GM18873 (cell line): ENCODE measurements around the gene NPAS4.
A peak's percentile ranks its signal among the peaks of the same experiment; 100 is the strongest.
"Not testable (repeated sequence)": the region's sequence is repeated elsewhere in the genome, so short reads cannot be mapped to it uniquely, and the experiment has no call there.

Experiments
- ATAC-seq: cut with Tn5 transposase; IDR thresholded peaks from one replicate; pipeline ENCODE4 v1.9.1; 2021; ENCODE audit warnings: mild to moderate bottlenecking, moderate library complexity, moderate number of reproducible peaks; ENCODE audit not compliant: unreplicated experiment, low FRiP score

NPAS4 gene

DNA sequence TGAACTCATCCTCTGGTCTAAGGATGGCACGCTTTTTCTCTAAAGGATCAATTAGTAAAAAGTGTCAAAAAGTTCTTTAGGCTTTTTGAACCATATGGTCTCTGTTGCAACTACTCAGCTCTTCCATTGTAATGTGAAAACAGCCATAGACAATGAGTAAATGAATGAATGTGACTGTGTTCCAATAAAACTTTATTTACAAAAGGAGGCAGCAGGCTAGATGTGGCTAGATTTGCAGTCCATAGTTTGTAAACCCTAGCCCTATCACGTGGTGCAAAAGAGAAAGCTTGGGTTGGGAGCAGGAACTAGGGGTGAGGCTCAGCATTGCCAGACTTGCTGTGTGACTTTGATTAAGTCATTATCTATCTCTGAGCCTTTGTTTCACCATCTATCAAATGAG lies 5.4 kb upstream of the NPAS4 start:
- no peak for ATAC-seq

DNA sequence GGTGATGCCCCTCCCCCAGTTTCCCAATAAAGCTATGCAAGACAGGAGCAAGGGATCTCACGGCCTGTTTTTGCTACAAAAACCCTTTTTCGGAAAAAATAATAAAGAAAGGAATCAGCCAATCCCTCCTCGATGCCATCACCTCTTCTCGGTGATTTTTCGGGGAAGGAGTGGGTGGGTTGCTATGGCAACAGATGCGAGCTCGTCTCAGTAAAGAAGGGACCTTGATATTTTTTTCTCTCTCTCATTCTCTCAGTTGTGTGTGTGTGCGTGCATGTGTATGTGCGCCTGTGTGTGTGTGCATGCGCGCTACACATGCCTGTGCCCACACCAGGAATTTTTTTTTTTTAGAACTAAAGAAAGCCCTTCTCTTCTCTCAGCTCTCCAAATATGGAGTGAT lies 3.8 kb upstream of the NPAS4 start:
- no peak for ATAC-seq

DNA sequence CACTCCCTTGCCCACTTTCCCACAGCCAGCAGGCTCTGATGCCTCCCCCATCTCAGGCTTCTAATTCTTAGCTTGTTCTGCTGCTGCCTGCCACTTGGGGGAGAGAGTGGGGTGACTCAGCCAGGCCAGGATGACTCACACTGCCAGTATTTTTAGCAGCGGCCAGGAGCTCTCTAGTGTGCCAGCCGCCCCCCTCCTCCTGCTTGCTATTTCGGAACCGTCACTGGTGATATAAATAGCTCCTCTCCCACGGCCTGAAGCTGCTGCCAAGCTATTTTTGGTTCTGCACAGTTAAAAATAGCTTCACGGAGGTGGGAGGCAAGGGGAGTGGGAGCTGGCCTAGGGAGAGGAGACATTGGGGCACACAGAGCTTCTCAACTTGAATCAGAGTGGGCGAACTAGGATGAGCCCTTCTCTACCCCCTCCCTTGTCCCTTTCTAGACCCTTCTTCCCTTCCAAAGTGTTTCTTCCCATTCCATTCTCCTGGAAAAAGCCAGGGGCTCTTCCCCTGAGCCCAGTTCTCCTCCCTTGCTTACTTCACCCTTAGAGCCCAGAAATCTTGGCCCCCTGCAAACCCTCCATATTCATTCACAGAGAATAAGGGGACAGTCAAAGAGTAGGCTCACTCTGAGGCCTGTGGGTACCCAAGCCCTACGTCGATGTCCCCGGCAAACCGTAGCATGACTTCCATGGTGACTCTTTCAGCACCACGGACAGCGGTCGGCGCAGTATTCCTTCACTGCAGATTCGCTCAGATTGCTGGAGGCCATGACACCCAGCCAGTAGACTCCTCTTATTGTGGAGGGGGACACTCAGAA lies 2.5 kb upstream of the NPAS4 start:
- no peak for ATAC-seq

DNA sequence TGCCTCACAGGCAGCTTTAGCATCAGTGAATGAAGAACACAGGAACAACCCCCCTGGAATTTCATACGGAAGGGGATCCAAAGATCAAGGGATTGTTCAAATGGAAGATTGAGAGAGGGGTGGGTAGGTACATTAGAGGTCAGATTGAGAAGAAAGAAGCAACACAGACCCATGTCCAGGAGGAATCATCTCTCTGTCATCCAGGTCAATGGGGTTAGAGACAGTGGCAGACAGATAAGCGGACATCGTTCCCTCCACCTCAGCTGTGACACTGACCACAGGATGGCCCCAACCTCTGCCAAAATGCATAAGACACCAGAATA lies 1.9 kb upstream of the NPAS4 start:
- ATAC-seq = no peak

DNA sequence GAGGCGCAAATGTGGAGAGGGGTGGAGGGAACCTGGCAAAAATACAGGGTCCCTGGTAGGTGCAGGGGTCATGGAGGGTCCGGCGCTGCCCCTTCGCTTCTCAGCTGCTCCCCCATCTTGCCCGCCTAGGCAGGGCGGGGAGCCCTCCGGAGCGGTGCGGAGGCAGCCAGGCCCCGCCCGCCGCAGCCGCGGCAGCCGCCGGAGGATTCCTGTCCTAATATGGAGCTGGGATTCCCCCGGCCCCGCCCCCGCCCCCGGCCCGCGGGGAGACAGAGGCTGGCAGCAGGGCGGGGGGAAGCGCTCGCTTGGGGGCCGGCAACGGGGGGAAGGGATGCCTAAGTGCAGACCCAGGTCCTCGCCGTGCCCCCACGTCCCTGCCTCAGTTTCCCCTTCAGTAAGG lies 1.0 kb upstream of the NPAS4 start:
- ATAC-seq = no peak

DNA sequence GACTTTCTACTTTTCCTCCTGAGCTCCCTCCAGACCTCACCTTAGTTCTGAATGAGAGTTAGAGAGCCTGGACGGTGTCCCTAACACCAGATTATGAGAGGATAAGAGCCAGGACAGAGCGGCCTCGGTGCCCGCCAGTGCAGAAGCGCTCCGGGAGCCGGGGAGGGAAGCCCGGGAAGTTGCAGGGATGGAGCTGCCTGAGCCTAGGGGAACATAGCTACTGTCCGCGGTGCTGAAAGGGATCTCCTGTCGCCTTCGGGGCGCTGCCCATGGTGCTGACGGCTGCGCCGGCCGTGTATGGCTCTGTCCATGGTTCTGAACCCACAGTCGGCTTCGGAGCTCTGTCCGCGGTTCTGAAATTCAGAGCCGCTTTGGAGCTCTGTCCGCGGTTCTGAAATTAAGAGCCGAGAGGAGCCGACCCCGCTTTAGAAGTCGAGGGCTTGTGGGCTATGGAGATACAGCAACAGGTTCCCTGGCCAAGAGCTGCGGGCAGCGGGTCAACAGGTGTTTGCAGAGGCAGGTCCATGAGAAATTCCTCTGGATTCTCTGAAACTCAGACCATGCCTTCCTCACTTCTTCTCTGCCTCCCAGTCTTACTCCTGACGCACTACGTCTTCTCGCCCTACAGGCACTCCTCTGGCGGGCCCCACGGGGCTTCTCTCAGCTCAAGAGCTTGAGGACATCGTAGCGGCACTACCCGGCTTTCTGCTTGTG lies 814 bp downstream of the NPAS4 start:
- ATAC-seq = no peak

- ATAC-seq = no peak
These were observed 5.5 kb downstream of the NPAS4 start for GRCh38 chr11:66426314-66426713.

GRCh38 chr11:66428933-66429332 lies 8.1 kb downstream of the NPAS4 start:
- ATAC-seq = no peak

GRCh38 chr11:66429983-66430602 lies 9.3 kb downstream of the NPAS4 start:
- ATAC-seq = no peak

DNA sequence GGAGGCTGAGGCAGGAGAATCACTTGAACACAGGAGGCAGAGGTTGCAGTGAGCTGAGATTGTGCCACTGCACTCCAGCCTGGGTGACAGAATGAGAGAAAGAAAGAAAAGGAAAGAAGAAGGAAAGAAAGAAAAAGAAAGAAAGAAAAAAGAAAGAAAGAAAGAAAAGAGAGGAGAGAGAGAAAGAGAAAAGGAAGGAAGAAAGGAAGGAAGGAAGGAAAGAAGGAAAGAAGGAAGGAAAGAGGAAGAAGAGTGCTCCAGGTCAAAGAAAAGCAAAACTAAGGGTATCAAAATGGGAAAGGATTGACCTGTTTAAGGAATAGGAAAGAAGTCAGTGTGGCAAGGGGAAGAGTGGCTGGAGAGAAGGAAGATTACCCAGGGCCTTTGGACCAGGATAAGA lies 10.5 kb downstream of the NPAS4 start:
- ATAC-seq = not testable (repeated sequence)

DNA sequence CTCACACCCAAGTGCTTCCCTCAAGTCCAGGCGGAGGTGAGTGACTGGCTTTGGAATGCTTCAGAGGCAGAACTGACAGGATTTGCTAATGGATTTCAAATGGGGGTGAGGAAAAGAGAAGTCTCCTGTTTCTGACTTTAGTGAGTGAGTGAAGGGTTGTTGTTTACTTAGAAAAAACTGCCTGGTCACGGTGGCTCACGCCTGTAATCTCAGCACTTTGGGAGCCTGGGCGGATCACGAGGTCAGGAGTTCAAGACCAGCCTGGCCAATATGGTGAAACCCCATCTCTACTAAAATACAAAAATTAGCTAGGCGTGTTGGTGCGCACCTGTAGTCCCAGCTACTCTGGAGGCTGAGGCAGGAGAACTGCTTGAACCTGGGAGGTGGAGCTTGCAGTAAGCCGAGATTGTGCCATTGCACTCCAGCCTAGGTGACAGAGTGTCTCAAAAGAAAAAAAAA lies 11.1 kb downstream of the NPAS4 start:
- not testable (repeated sequence) for ATAC-seq

GRCh38 chr11:66432597-66432996 lies 11.8 kb downstream of the NPAS4 start:
- ATAC-seq = no peak

DNA sequence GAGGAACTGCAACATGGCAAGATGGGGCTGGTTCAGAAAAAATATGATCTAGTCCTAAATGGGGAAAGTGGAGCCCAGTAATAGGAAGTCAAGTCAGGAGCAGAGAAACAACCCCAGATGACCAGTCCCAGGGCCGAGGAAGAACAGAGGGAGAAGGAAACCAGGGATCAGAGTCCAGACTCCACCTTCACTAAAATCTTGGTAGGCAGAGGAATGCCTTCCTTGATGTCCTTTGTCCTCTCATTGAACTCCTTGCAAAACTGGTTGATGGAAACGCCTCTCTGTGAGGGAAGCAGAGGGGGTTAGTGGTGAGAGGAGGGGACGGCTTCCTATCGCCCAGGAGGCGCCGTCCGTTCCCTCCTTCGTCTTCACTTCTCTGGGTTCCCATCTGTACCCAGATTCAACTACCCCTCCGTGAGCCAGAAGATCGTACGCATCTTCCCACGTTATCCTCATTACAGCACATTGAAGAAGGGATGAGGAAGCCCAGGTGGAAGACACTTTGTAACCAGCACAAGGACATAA lies 17.2 kb downstream of the NPAS4 start:
- no peak for ATAC-seq

- peak; percentile 95 for ATAC-seq
These were observed 17.9 kb downstream of the NPAS4 start, which contains the start of gene MRPL11 for GRCh38 chr11:66438504-66439466. Gene MRPL11, minus strand, starts transcription at chr11:66438848. Its CDS starts 94 bp downstream, at chr11:66438754.

DNA sequence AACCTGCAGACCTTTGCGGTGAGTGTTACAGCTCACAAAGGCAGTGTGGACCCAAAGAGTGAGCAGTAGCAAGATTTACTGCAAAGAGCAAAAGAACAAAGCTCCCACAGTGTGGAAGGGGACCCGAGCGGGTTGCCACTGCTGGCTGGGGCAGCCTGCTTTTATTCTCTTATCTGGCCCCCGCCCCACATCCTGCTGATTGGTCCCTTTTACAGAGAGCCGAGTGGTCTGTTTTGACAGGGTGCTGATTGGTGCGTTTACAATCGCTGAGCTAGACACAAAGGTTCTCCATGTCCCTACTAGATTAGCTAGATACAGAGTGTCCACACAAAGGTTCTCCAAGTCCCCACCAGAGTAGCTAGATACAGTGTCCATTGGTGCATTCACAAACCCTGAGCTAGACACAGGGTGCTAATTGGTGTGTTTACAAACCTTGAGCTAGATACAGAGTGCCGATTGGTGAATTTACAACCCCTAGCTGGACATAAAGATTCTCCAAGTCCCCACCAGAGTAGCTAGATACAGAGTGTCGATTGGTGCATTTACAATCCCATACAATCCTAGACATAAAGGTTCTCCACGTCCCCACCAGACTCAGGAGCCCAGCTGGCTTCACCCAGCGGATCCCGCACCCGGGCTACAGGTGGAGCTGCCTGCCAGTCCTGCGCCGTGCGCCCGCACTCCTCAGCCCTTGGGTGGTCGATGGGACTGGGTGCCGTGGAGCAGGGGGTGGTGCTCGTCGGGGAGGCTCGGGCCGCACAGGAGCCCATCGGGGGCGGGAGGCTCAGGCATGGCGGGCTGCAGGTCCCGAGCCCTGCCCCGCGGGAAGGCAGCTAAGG lies 19.5 kb downstream of the NPAS4 start:
- not testable (repeated sequence) for ATAC-seq

DNA sequence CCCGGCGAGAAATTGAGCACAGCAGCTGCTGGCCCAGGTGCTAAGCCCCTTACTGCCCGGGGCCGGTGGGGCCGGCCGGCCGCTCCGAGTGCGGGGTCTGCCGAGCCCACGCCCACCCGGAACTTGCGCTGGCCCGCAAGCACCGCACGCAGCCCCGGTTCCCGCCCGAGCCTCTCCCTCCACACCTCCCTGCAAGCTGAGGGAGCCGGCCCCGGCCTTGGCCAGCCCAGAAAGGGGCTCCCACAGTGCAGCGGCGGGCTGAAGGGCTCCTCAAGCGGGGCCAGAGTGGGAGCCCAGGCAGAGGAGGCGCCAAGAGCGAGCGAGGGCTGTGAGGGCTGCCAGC lies 20.1 kb downstream of the NPAS4 start:
- ATAC-seq = not testable (repeated sequence)

DNA sequence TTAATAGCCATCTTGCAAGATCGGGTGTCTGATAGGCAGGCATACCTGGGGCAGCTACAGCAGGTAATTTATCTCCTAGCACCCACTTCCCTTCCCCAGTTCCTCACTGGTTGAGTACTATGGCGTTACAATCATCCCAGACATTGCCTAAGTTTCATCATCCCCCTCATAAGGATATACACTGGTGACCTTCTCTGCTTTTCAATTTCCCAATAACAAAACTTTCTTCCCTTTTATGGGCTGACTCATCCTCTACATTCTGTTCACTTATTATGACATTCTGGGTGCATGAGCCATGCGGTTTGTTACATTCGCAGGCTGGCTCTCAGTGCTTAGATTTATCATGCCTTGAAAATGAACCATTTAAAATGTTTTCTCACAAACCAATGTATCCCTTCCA lies 22.8 kb downstream of the NPAS4 start:
- no peak for ATAC-seq

GRCh38 chr11:66447012-66447411 lies 26.2 kb downstream of the NPAS4 start:
- no peak for ATAC-seq

- no peak for ATAC-seq
These were observed 27.7 kb downstream of the NPAS4 start for GRCh38 chr11:66448523-66448922.
